ENCODE results near the gene MYO3B.

Gene MYO3B

GRCh38 chr2:170689481-170689880 is 511.5 kb downstream of the MYO3B start:
- no peak for DNase-seq (ENCODE audit: low read depth in 2 of 2)

DNA sequence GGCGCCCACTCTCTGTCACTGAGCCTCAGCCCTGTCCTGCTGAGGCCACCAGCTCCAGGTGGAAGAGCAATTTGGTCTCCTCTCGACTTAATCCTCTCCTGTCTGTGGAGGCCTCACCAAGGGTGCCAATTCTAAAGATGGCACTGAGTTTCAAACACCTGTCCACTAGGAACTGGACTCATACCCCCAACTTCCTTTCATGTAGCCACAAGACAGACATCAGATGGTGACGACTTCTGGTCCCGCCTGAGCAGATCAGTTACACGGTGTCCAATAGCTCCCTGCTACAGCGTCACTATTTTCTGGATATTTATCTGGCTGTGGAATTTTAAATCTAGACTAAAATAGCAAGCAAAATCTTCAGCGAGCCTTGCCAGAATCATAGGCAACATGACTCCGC is 512.7 kb downstream of the MYO3B start:
- no peak for DNase-seq (ENCODE audit: low read depth in 2 of 2)

- DNase-seq (ENCODE audit: low read depth in 2 of 2), result no peak
Measured at GRCh38 chr2:170694316-170694715, 516.4 kb downstream of the MYO3B start.

- no peak for DNase-seq (ENCODE audit: low read depth in 2 of 2)
Measured at GRCh38 chr2:170695521-170696410, 517.8 kb downstream of the MYO3B start.

DNA sequence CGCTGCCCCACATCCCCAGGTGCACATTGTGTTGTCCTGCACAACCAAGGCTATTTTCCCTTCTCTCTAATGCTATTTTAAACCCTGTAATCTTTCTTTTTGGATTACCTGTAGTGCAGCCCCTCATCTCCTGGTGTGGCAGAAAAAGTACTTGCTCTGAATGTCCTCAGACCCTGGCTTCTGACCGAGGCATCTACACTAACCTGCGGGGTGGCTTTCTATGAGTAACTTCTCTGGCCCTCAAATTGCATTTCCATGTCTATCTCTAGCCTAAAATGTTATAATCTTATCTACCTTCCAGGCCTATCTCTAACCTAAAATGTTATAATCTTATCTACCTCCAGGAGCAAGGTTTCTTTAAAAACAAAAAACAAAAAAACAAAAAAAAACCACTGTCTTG is 519.0 kb downstream of the MYO3B start:
- DNase-seq (ENCODE audit: low read depth in 2 of 2), result no peak

- DNase-seq (ENCODE audit: low read depth in 2 of 2), result no peak
Measured at GRCh38 chr2:170701011-170701410, 523.1 kb downstream of the MYO3B start.

DNA sequence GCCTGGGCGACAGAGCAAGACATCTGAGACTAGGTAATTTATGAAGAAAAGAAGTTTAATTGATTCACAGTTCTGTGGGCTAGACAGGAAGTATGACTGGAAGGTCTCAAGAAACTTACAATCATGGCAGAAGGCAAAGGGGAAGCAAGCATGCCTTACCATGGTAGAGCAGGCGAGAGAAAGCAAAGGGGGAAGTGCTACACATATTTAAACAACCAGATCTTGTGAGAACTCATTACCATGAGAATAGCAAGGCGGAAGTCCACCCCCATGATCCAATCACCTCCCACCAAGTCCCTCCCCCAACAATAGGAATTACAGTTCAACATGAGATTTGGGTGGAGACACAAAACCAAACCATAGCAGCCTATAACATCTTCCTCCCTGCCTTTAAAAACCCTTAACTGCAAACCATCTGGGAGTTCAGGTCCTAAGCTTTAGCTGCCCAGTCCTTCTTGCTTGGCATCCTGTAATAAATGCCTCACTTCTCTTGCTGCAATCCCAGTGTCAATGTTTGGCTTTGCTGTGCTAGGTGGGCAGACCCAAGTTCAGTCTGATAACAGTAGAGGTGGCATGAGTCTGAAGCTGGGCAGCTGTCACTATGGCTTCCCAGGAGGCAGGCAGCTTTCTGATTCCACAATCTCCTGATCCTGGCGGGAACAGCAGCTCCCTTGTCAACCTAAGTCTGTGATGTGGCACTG is 526.0 kb downstream of the MYO3B start:
- no peak for DNase-seq (ENCODE audit: low read depth in 2 of 2)

Measured in stimulated activated CD4-positive, alpha-beta T cell treated with anti-CD3 and anti-CD28 coated beads, Interleukin-1b, Interleukin-23, amount 100 ng/mL, for 4 hours (primary cell).